NCI-H128 (cell line): ENCODE results near the gene RBL1.
"Not testable (repeated sequence)": the region's sequence is repeated elsewhere in the genome, so short reads cannot be mapped to it uniquely, and the experiment has no call there.

Experiments used
- DNase-seq: peaks from one replicate; lab custom pipeline; 2025; ENCODE audit not compliant: unreplicated experiment; lab: John Stamatoyannopoulos, UW

Gene RBL1

DNA sequence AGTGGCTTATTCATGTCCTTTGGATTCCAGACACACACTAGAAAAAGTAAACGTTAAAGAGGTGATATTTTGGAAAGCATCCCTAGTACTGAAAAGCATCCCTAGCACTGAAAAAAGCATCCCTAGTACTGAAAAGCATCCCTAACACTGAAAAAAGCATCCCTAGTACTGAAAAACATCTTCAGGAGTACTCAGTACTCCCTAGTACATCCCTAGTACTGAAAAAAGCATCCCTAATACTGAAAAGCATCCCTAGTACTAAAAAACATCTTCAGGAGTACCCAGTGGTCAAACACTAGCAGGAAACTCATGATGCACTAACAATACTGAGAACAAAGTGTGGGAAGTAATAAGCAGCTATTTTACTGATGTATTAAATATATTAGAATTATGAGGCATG, 98.7 kb downstream of the RBL1 start:
- DNase-seq: no peak

DNA sequence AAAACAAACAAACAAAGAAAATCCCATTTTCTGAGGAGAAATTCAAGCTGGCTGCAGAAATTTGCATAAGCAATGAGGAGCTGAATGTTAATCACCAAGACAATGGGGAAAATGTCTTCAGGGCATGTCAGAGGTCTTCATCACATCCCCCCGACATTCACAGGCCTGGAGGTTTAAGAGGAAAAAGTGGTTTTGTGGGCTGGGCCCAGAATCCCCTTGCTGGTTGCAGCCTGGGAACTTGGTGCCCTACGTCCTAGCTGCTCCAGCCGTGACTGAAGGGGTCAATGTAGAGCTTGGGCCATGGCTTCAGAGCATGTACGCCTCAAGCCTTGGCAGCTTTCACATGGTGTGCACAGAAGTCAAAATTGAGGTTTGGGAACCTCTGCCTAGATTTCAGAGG, 101.6 kb downstream of the RBL1 start:
- not testable (repeated sequence) for DNase-seq

DNA sequence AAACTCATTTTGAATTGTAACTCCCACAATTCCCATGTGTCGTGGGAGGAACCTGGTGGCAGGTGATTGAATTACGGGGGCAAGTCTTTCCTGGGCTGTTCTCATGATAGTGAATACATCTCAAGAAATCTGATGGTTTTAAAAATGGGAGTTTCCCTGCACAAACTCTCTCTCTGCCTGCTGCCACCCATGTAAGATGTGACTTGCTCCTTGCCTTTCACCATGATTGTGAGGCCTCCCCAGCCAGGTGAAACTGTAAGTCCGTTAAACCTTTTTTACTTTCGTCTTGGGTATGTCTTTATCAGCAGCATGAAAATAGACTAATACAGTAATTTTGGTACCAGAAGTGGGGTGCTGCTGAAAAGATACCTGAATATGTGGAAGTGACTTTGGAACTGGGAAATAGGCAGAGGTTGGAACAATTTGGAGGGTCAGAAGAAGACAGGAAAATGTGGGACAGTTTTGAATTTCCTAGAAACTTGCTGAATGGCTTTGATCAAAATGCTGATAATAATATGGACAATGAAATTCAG, 102.9 kb downstream of the RBL1 start:
- DNase-seq: no peak

DNA sequence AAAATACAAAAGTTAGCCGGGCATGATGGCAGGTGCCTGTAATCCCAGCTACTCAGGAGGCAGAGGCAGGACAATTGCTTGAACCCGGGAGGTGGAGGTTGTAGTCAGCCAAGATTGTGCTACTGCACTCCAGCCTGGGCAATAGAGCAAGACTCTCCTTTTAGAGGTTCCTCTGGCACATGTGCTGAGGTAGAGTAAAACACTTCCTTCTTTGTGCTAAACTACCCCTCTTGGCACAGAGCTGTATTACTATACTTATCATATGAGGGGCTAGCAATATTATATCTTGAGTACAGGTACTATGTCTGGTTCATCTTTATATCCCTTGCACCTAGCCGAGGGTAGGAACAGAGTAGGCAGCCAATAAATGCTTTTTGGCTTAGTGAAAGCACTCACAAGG, 104.1 kb downstream of the RBL1 start:
- DNase-seq: no peak

DNA sequence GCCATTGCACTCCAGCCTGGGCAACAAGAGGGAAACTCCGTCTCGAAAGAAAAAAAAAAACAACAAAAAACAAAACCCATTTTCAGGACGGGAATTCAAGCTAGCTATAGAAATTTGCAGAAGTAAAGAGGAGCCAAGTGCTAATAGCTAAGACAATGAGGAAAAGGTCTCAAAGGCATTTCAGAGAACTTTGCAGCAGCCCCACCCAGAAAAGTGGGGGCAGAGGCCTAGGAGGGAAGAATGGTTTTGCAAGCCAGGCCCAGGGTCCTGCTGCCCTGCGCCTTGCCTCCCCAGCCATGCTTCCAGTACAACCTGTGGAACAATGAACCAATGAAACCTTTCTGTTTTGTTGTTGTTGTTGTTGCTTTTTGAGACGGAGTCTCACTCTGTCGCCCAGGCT, 106.0 kb downstream of the RBL1 start:
- DNase-seq: no peak

DNA sequence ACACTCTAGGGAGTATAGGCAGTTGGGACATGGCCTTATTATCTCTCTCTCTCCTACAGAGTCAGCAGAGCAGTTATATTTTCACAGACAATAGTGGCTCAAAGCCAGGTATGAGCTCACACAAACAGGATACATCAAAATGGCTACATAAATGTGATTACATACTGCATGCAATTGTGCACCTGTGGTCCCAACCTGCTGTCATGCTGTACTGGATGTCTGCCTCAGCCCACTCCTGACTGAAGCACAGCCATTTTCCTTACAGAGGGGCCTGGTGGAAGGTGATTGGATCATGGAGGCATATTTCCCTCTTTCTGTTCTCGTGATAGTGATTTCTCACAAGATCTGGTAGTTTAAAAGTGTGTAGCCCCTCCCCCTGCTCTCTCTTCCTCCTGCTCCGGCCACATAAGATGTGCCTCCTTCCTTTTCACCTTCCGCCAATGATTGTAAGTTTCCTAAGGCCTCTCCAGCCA, 107.3 kb downstream of the RBL1 start:
- no peak for DNase-seq

DNA sequence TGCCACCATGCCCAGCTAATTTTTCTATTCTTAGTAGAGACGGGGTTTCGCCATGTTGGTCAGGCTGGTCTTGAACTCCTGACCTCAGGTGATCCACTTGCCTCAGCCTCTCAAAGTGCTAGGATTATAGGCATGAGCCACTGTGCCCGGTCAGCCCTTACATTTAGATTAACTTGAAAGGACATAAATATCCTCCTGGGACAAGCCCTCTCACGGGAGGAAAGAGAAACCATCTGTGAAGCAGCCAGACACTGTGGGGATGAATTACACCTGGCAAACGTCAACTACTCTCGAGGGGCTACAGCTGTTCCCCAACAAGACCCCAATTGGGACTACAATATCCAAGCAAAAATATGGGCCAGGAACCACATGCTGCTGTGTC, 111.5 kb downstream of the RBL1 start:
- no peak for DNase-seq

DNA sequence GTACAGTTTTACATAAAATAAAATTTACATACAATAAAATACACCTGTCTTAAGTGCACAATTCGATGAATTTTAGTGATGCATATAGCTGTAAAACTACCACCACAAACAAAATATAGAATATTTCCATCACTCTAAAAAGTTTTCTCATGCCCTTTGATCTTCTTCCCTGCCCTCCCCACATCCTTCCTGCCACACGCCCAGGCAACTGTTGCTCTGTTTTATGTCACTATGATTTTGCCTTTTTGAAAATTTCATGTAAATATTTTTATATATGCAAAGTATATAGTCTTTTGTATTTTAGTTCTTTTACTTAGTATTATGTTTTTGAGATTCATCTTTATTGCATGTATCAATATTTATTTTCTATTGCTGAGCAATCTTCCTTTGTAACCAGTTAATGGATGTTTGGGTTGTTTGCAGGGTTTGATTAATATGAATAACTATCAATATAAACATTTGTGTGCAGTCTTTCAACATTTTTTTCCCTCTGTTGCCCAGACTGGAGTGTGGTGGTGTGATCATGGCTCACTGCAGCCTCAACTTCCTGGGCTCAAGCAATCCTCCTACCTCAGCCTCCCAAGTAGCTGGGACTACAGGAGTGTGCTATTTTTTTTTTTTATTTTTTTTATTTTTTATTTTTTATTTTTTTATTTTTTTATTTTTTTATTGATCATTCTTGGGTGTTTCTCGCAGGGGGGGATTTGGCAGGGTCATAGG, 120.5 kb downstream of the RBL1 start:
- DNase-seq: no peak

DNA sequence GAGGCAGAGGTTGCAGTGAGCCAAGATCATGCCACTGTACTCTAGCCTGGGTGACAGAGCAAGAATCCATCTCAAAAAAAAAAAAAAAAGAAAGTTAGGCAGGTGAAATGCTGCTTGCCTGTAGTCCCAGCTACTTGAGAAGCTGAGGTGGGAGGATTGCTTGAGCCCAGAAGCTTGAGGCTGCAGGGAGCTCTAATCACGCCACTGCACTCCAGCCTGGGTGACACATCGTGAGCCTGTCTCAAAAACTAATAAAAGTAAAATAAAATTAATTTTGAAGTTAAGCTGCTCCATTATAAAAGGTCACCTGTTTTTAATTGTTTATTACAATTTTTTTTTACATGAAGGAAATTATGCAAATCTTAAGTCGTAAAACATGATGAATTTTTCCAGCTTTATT, 121.1 kb downstream of the RBL1 start:
- no peak for DNase-seq

DNA sequence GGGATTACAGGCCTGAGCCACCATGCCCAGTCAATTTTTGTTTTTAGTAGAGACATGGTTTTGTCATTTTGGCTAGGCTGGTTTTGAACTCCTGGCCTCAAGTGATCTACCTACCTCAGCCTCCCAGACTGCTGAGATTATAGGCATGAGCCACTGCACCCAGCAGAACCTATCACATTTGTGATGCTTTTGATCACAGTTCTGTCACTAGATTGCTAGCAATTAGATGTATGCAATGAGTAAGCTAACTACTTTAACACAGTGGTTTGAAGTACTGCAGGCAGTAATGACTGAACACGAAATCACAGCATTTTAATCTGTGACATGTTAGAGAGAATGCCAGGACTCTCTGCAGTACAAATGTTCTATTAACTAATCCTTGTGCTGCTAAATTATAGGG, 124.7 kb downstream of the RBL1 start:
- DNase-seq: no peak

DNA sequence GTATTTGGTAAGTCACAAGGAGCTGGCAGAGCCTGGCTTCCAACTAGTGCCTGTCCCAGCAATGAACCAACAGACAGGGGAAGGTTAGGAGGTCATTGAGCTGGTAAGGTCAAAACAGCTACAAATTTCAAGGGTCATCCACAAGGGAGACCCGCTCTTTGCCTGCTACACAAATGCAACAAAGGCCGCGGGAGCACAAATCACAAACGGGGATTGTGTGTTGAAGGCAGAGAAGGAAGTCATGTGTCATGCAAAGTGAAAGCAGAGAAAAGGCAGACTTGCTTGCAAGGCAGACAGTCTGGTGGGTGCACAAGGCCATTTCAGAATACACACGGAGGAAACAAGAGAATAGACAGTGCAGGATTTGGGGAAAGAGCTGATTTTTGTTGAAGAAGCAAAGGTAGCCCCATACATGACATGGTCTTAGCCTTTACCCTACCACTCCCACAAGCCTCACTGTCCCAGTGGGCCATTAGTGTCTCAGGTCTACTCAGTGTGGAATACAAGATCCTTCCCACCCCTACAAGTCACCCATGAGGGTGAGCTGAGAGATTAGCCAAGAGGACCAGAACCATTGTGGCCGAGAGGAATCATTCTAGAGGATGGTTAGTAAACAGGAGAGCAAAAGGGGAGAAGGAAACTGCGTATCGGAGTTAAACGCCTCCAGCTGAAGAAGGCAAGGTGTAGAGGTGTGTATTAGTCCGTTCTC, 126.2 kb downstream of the RBL1 start:
- no peak for DNase-seq

DNA sequence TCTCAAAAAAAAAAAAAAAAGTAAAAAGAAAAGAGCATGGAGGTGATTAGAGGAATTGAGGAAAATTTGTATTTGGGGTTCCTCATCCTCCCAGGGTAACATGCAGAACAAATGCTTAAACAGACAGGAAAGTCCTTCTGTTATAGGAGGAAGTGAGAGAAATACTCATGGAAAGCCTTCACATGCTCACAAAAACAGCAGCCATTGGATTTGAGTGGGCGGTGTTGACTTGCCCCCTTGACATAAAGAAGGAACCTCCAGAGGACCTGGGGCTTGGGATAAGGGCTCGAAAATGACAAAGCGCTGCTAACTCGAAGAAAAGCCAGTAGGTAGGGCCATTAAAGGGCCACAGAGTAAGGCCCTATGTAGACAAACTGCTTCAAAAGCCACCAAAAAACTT, 126.7 kb downstream of the RBL1 start:
- no peak for DNase-seq

DNA sequence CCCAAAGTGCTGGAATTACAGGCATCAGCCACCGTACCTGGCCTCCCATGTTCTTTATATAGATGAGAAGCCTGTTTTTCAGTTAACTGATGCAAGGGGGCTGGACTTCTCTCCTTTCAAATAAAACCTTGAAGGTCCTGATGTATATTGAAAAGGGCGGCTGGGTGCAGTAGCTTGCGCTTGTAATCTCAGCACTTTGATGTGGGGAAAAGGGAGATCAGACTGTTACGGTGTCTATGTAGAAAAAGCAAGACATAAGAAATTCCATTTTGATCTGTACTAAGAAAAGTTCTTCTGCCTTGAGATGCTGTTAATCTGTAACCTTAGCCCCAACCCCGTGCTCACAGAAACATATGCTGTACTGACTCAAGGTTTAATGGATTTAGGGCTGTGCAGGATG, 128.2 kb downstream of the RBL1 start:
- no peak for DNase-seq

DNA sequence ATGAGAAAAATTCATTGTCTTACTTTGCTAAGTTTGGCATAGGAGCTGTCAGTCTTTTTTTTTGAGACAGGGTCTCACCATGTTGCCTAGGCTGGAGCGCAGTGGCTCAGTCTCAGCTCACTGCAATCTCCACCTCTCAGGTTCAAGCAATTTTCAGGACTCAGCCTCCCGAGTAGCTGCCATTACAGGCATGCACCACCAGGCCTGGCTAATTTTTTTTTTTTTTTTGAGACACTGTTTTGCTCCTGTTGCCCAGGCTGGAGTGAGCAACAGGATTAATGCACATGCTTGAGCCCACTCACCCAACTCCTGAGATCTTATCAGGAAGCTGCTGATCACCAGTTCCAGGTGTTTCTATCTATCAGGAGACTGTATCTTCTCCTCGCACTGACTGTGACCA, 128.8 kb downstream of the RBL1 start:
- DNase-seq: not testable (repeated sequence)

DNA sequence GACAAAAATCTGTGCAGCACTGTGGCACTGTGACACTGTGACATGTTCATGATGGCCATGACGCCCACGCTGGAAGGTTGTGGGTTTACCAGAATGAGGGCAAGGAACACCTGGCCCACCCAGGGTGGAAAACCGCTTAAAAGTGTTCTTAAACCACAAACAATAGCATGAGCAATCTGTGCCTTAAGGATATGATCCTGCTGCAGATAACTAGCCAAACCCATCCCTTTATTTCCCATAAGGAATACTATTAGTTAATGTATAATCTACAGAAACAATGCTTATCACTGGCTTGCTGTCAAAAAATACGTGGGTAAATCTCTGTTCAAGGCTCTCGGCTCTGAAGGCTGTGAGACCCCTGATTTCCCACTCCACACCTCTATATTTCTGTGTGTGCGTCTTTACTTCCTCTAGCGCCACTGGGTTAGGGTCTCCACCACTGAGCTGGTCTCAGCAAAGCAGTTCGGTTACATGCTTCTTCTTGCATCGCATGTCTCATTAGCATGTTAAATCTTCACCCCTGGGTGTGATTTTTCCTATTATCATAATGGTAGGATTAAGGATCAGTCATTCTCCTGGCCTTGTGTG, 133.3 kb downstream of the RBL1 start:
- not testable (repeated sequence) for DNase-seq

DNA sequence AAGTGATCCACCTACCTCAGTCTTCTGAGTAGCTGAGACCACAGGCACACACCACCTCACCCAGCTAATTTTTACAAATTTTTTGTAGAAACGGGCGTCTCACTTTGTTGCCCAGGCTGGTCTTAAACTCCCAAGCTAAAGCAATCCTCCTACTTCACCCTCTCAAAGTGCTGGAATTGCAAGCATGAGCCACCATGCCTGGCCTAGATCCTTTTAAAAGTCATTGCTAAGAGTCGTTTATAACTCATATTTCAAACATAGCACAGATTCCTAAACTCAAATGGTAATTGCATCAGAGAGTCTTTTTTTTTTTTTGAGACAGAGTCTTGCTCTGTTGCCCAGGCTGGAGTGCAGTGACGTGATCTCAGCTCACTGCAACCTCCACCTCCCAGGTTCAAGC, 136.6 kb downstream of the RBL1 start:
- DNase-seq: no peak

DNA sequence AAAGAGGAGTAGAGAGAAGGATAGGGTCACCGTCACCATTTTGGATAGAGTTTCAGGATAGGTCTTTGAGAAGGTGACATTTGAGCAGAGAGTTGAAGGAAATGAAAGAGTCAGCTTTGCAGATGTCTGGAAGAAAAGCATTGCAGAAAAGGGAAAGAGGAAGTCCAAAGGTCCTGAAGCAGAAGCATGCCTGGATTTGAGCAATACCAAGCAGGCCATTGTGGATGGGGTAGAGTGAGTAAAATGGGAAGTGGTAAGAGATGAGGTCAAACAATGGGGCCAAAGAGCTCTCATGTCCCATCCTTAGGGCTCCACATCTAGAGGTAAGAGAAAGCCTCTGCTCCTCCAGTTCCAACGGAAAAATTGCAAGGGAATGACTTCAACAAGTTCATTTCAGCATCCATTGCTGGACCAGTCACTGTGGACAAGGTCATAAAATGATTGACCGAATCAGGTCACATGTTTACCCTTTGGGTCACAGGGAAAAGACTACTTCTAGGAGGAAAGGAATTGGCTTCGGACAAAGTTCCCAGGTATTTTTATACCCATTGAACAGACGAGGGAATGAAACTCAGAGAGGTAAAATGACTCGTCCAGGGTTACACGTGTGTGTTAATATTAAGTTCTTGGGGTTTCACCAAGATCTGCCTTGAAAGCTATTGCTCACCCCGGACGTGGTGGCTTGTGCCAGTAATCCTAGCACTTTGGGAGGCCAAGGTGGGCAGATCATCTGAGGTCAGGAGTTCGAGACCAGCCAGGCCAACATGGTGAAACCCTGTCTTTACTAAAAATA, 137.7 kb downstream of the RBL1 start:
- DNase-seq: no peak

DNA sequence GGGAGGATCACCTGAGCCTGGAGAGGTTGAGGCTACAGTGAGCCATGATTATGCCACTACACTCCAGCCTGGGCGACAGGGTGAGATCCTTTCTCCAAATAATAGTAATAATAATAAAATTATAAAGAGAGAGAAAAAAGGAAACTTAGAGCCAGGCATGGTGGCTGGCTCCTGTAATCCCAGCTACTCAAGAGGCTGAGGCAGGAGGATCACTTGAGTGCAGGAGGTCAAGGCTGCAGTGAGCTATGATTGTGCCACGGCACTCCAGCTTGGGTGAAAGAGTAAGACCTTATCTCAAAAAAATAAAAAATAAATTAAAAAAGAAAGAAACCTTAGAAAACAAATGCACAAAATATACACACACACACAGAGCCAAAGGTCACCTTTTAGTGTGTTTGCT, 139.1 kb downstream of the RBL1 start:
- no peak for DNase-seq

DNA sequence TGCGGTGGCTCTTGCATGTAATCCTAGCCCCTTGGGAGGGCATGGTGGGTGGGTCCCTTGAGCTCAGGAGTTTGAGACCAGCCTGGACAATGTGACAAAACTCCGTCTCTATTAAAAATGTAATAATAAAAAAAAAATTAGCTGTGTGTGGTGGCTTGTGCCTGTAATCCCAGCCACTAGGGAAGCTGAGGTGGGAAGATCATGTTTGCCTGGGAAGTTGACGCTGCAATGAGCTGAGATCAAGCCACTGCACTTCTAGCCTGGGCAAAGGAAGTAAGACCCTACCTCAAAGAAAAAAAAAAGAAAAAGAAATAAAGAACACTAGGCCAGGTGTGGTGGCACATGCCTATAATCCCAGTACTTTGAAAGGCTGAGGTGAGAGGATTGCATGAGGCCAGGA, 139.8 kb downstream of the RBL1 start:
- no peak for DNase-seq

DNA sequence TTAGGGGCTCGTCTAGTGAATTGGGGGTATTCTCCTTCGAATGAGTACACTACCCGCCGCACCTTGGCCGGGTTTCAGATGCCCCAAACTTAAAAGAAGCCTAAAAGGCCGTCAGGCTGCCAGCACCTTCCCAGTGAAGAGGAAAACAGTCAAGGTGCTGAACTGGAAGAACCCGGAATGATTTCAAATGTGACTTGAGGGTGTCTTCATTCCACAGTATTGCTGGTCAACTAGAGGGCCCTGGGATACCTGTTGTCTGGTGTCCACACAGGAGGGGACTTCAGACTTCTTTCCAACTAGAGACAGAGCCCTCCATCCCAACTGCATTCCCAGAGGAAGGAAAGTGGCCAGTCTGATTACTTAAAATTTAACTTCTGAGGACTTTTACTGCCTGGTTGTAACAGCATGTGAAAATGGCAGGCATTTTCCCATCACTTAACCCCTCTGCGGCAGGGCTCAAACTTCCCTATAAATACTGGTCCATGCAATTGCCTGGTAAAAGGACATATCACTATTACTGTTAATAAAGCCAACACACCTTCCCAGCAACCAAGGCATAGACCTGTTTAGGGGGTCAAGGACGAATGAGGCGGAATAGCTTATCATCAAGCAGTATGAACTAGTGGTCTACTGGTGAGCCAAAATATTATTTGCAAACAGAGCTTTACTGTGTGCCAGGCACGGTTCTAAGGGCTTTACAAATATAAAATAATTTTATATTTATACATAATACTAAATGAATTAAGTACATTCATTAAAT, 143.6 kb downstream of the RBL1 start:
- no peak for DNase-seq
